ENCODE results near the gene CD44.

- TF ChIP-seq, protein P1, sequence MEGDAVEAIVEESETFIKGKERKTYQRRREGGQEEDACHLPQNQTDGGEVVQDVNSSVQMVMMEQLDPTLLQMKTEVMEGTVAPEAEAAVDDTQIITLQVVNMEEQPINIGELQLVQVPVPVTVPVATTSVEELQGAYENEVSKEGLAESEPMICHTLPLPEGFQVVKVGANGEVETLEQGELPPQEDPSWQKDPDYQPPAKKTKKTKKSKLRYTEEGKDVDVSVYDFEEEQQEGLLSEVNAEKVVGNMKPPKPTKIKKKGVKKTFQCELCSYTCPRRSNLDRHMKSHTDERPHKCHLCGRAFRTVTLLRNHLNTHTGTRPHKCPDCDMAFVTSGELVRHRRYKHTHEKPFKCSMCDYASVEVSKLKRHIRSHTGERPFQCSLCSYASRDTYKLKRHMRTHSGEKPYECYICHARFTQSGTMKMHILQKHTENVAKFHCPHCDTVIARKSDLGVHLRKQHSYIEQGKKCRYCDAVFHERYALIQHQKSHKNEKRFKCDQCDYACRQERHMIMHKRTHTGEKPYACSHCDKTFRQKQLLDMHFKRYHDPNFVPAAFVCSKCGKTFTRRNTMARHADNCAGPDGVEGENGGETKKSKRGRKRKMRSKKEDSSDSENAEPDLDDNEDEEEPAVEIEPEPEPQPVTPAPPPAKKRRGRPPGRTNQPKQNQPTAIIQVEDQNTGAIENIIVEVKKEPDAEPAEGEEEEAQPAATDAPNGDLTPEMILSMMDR (IDR thresholded peaks at IDR 0.05): no peak
- TF ChIP-seq POLR2A (IDR thresholded peaks at IDR 0.05): no peak
Measured at GRCh38 chr11:35143297-35144135, 4.5 kb downstream of the CD44 start.

Data from uterus (tissue), 2 donors.